Measurements from ENCODE around the gene FBXO2.
A peak's percentile ranks its signal among the peaks of the same experiment; 100 is the strongest.

FBXO2 gene

DNA sequence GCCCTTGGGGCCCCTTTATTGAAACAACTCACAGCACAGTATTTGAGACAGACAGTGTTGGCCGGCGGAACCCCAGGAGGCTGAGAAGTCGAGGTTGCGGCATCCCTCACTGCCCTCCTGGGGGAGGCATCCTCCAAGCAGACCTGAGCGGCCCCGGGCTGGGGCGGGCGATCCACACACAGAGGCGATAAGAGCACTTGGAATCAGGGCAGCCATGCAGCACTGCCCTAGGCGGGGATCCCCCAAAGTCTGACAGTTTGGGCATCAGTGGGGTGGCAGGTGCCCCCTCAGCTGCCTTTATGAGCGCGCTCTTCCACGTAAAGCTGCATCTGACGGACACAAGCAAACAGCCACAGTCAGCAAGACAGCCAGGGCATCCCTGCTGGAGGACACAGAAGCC is 20.3 kb upstream of the FBXO2 start:
- no peak for DNase-seq
- no peak for TF ChIP-seq GATA1 (IDR thresholded peaks at IDR 0.05; ENCODE audit: low read depth, low read length)
- TF ChIP-seq POLR2A (IDR thresholded peaks at IDR 0.05; ENCODE audit: low read length) = no peak

DNA sequence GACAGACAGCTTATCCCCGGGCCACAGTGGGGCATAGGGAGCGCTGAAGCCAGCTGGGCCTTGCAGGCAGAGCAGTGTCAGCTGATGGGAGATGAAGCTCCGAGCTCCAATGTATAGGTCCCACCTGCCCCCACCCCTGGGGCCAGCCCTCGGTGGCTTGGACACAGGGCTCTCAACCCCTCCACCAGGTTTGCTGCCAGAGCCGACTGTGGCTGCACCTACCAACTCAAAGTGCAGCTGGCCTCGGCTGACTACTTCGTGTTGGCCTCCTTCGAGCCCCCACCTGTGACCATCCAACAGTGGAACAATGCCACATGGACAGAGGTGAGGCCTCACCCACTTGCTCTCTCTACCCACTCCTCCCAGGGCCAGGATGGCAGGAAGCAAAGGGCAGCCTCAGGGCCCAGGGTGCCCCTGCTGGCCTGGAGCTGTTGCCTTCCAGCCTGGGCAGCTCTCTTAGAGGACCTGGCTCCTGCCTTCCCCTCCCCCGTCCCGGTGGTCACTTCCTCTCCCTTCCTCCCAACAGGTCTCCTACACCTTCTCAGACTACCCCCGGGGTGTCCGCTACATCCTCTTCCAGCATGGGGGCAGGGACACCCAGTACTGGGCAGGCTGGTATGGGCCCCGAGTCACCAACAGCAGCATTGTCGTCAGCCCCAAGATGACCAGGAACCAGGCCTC is 19.0 kb upstream of the FBXO2 start:
- DNase-seq = no peak
- TF ChIP-seq POLR2A (IDR thresholded peaks at IDR 0.05; ENCODE audit: low read length) = no peak
- TF ChIP-seq GATA1 (IDR thresholded peaks at IDR 0.05; ENCODE audit: low read depth, low read length) = no peak

DNA sequence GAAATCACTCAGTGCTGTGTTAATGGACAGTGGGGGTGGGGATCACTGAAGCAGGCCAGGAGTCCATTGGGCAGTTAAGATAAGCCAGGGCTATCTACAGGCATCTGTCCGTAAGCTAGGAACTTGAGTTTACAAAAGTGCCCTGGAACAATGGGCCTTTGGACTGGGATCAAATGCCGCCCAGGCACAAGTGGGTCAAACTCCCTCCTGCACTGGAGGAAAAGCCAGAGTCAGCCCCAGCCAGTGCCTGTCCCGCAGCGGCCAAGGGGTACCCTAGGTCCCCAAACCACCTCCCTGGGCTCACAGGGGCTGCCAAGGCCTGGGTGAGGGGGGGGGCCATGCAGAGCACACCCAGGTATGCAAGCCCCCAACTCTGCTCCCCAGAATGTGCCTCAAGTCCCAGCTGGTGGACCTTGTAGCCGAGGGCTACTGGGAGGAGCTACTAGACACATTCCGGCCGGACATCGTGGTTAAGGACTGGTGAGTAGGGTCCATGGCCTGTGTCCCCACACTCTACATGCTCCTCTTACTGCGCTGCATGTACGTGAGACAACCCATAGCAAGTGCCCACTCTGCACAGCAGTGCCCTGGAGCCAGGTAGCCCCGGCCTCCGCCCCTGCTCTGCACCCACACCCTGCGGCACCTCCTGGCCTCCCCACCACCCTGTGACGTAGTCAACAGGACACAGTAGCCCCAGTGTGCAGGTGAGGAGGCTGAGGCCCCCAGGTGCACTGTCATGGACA is 17.5 kb upstream of the FBXO2 start:
- TF ChIP-seq GATA1 (IDR thresholded peaks at IDR 0.05; ENCODE audit: low read depth, low read length) = no peak
- no peak for TF ChIP-seq POLR2A (IDR thresholded peaks at IDR 0.05; ENCODE audit: low read length)
- peak; percentile 11 to 62 for DNase-seq

DNA sequence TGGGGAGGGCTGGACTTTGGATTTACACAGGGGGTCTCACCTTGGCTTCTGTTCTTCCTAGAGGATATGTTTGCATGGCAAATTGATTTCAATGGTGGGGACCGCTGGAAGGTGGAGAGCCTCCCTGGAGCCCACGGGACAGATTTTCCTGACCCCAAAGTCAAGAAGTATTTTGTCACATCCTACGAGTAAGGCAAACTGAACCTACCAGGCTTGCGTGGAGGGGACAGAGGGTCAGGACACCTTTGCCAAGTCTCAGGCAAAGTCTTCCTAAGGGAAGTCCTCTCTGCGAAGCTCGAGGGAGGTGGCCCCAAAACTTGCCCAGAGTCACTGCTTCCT is 16.9 kb upstream of the FBXO2 start:
- TF ChIP-seq GATA1 (IDR thresholded peaks at IDR 0.05; ENCODE audit: low read depth, low read length) (no peak), POLR2A (IDR thresholded peaks at IDR 0.05; ENCODE audit: low read length) (no peak)
- DNase-seq = no peak

DNA sequence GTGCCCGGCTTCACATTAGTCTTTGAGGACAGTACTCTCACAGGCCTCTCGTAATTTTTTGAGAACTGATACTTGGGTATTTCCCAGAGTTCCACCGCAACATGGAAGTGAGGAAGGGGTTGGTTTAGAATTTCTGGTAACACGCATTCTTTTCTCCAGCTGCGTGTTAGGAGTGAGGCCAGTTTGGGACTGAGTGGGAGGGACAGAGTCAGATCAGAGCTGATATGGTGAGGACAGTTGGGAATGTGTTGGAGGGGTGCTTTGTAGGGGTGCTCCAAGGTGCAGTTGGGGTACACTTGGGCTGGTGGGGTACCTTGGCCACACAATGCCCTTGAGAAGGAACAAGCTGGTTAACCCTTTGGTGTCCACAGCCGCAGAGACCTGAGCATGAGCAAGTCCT is 16.5 kb upstream of the FBXO2 start:
- TF ChIP-seq GATA1 (IDR thresholded peaks at IDR 0.05; ENCODE audit: low read depth, low read length) (no peak), POLR2A (IDR thresholded peaks at IDR 0.05; ENCODE audit: low read length) (no peak)
- no peak for DNase-seq

DNA sequence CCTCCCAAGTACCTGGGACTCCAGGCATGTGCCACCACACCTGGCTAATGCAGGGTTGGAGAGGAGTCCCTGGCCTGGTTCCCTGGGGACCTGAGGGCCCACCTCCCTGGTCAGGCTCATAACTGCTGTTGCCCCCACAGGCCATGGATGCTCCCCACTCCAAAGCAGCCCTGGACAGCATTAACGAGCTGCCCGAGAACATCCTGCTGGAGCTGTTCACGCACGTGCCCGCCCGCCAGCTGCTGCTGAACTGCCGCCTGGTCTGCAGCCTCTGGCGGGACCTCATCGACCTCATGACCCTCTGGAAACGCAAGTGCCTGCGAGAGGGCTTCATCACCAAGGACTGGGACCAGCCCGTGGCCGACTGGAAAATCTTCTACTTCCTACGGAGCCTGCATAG is 14.3 kb upstream of the FBXO2 start:
- no peak for DNase-seq
- TF ChIP-seq GATA1 (IDR thresholded peaks at IDR 0.05; ENCODE audit: low read depth, low read length) (no peak), POLR2A (IDR thresholded peaks at IDR 0.05; ENCODE audit: low read length) (no peak)

DNA sequence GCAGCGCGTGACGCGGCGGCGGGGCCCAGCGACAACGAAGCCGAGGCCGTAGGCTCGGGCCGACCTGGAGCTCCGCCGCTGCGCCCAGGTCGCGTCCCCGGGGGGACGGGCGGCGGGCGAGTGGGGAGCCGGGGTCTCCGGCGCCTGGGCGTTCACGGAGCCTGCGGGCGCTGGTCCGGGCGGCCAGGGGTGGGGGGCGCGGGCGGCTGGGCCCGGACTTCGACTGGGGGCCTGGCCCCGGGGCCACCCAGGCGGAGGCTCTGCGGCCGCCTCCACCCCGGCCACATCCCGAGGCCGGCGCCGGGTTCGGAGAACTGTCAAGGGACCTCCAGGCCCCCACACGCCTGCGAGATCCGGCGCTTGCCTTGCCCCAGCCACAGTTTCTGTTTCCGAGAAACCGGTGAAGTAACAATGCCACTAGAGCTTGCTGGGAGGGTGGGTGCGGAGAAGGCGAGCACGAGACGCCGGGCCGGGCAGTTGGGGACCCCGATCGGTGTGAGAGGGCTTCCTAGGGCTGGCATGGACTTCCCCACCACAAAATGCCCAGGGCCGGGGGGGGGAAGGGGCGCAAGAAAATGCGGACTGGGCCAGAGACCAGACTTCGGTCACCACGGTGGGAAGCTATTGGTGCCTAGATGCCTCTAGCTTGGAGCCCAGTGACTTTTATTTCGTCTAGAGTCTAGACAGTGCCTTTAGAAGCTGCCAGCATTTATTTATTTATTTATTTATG is 10.3 kb upstream of the FBXO2 start:
- TF ChIP-seq POLR2A (IDR thresholded peaks at IDR 0.05; ENCODE audit: low read length) (no peak), GATA1 (IDR thresholded peaks at IDR 0.05; ENCODE audit: low read depth, low read length) (no peak)

DNA sequence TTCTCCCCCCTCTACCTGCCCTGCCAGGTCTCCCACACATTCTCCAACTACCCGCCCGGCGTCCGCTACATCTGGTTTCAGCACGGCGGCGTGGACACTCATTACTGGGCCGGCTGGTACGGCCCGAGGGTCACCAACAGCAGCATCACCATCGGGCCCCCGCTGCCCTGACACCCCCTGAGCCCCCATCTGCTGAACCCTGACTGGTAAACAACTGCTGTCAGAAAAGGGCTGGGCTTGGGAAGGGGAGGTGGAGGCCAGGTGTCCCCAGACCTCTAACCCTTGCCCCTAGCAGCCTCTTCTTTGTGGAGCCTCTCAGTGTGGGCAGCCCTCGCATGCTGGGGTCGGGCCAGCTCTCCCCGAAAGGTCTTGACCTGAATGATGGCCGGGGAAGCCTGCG is 6.9 kb upstream of the FBXO2 start:
- DNase-seq = no peak
- TF ChIP-seq GATA1 (IDR thresholded peaks at IDR 0.05; ENCODE audit: low read depth, low read length) (no peak), POLR2A (IDR thresholded peaks at IDR 0.05; ENCODE audit: low read length) (no peak)

More for the DNA sequence above, 10.3 kb upstream of the FBXO2 start:
- peak; percentile 43 for DNase-seq

DNA sequence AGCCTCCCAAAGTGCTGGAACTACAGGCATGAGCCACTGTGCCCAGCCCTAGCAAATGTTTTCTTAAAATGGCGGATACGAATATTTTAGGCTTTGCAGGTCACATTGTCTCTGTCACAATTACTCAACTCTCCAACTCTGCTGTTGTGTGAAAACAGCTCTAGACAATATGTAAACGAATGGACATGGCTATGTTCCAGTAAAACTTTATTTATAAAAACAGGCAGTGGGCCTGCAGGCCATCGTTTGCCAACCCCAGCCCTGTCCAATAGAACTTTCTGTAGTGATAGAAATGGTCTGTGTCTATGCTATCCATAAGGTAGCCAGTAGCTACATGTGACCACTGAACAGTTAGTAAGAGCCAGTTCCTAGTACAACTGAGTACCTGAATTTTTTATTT is 5.5 kb upstream of the FBXO2 start:
- TF ChIP-seq GATA1 (IDR thresholded peaks at IDR 0.05; ENCODE audit: low read depth, low read length) (no peak), POLR2A (IDR thresholded peaks at IDR 0.05; ENCODE audit: low read length) (no peak)

DNA sequence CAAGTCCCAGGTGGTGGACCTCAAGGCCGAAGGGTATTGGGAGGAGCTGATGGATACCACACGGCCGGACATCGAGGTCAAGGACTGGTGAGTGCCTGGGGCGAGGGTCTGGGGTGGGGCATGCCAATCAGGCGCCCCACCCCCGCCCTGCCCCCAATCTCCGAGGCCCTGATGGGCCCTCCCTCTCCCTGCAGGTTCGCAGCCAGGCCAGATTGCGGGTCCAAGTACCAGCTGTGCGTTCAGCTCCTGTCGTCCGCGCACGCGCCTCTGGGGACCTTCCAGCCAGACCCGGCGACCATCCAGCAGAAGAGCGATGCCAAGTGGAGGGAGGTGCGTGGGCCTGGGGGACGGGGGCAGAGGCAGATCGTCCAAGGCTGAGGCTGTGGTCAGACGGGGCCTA is 4.3 kb upstream of the FBXO2 start:
- TF ChIP-seq GATA1 (IDR thresholded peaks at IDR 0.05; ENCODE audit: low read depth, low read length) (no peak), POLR2A (IDR thresholded peaks at IDR 0.05; ENCODE audit: low read length) (no peak)

More for the DNA sequence above, 5.5 kb upstream of the FBXO2 start:
- DNase-seq = no peak

DNA sequence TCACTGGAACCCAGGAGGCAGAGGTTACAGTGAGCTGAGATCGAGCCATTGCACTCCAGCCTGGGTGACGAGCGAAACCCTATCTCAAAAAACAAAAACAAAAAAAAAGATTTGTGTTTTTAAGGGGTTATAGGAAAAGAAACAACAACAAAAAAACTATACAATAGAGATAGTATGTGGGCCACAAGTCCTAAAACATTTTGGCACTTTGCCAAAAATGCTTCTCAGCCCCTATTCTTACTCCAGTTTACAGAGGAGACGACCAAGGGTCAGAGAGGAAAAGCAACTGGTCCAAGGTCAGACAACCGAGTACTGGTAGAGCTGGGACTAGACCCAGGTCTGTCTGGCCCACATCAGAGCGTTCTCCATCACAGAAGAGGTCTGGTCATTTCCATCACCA is 3.4 kb upstream of the FBXO2 start:
- no peak for DNase-seq
- TF ChIP-seq POLR2A (IDR thresholded peaks at IDR 0.05; ENCODE audit: low read length) (no peak), GATA1 (IDR thresholded peaks at IDR 0.05; ENCODE audit: low read depth, low read length) (no peak)

More for the DNA sequence above, 4.3 kb upstream of the FBXO2 start:
- DNase-seq = no peak

DNA sequence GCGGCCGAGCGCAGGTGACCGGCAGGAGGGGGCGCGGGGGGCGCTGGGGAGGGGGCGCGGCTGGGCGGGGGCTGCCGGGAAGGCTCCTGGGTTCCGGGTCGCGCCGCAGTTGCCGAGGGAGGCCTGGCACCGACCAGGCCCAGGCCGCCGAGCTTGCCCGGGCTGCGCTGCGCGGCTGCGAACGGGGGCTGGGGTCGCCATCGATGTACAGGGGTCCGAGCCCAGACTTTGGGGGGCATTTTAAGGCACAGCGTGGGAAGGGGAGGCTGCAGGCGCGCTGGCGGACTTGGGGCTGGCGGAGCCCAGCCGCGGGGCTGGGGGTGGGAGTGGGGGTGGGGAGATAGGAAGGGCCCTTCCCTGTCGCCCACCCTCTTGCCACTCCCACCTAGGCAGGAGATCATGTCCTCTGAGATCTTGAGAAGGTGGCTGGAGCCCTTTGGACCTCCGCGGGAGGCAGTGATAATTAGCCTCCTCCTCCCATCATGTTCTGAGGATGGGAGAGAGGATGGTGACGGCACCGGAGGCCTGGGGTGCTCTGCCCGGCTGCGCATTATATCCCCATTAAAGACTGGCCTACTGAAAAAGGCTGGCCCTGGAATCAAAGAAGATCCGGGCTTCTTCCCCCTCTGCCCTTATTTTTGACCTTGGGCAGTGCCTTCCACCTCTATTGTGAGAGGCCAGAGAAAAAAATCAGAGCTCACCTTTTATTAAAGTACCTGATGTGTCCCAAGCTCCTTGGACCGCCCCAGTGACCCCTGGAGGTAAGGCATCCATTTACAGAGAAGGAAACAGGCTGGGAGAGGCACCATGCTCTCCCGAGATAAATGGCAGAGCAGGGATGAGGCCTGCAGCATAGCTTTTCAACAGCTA is 945 bp upstream of the FBXO2 start:
- no peak for DNase-seq
- TF ChIP-seq GATA1 (IDR thresholded peaks at IDR 0.05; ENCODE audit: low read depth, low read length) (no peak), POLR2A (IDR thresholded peaks at IDR 0.05; ENCODE audit: low read length) (no peak)

DNA sequence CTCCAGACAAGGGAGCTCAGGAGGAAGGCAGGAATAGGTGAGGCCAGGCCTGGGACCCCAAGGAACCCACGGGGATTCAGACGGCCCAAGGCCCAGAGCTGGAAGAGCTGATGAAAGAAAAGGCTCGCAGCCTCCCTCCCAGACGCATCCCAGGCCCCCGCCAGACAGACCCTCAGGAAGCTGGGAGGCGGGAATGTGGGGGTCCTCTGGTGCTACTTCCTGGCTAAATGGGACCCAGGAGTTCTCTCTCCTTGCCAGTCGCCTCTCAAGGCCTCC is 430 bp downstream of the FBXO2 start:
- TF ChIP-seq GATA1 (IDR thresholded peaks at IDR 0.05; ENCODE audit: low read depth, low read length) = no peak
- TF ChIP-seq POLR2A (IDR thresholded peaks at IDR 0.05; ENCODE audit: low read length) = no peak
- no peak for DNase-seq

All from erythroblast (primary cell).